ENCODE measurements around the gene CCDC34. TPM values are rescaled to one million over a fixed set of nuclear protein-coding genes. Genes with fewer than 3 reads are reported as not detected.

The CCDC34 gene
- total RNA-seq, 3 donors from 2014 or later (not counting 1 experiment from before 2014, with no cell fraction given), result 0.99 to 3.0 (median 1.2) TPM

DNA sequence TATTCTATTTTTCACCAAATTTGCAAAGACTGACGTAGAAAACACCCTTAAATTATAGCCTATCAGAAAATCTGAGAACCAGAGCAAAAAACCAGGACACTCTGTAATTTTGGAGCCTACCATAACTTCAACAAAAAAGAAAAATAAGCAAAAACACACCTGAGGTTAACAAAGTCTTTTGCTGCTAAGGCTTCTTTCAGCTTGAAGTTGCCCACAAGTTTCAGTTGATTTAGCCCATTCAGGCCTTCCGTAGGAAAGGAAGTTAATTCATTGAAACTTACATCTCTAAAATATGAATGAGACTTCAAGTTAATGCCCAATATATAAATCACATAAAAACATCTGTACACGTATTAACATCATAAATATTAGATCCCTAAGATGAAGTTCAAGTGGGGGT, 10.4 kb upstream of the CCDC34 start:
- intact Hi-C loops (cut with micrococcal nuclease), result no loop called here
- Mint-ChIP-seq H3K36me3 (no peaks in the 10 kb centered on the region), H3K27me3 (ENCODE audit: low read depth in 2 of 2) (peaks cover 2 to 12% of the 10 kb centered on the region in 2 donors), H3K27ac (no peak overlapping the region), H3K4me3 (no peak overlapping the region), H3K9me3 (no peaks in the 10 kb centered on the region), H3K4me1 (no peaks in the 10 kb centered on the region)
- Histone ChIP-seq H3K27me3 (ENCODE audit: control insufficient read depth, insufficient read depth, low read length) (no peaks in the 10 kb centered on the region), H3K4me1 (ENCODE audit: control insufficient read depth, insufficient read depth, low read length) (no peaks in the 10 kb centered on the region), H3K4me3 (ENCODE audit: low read length) (no peak overlapping the region), H3K9me3 (ENCODE audit: control insufficient read depth, insufficient read depth, low read length) (no peaks in the 10 kb centered on the region), H3K27ac (ENCODE audit: low read length) (no peak overlapping the region), H3K36me3 (ENCODE audit: control insufficient read depth, insufficient read depth, low read length) (no peaks in the 10 kb centered on the region)
- TF ChIP-seq, protein P1, sequence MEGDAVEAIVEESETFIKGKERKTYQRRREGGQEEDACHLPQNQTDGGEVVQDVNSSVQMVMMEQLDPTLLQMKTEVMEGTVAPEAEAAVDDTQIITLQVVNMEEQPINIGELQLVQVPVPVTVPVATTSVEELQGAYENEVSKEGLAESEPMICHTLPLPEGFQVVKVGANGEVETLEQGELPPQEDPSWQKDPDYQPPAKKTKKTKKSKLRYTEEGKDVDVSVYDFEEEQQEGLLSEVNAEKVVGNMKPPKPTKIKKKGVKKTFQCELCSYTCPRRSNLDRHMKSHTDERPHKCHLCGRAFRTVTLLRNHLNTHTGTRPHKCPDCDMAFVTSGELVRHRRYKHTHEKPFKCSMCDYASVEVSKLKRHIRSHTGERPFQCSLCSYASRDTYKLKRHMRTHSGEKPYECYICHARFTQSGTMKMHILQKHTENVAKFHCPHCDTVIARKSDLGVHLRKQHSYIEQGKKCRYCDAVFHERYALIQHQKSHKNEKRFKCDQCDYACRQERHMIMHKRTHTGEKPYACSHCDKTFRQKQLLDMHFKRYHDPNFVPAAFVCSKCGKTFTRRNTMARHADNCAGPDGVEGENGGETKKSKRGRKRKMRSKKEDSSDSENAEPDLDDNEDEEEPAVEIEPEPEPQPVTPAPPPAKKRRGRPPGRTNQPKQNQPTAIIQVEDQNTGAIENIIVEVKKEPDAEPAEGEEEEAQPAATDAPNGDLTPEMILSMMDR (IDR thresholded peaks at IDR 0.05), result no peak
- 83% methylated on average over 2 of the region's 3 CpGs for WGBS (ENCODE audit: insufficient coverage)
- no peak for DNase-seq
- ATAC-seq, result no peak

DNA sequence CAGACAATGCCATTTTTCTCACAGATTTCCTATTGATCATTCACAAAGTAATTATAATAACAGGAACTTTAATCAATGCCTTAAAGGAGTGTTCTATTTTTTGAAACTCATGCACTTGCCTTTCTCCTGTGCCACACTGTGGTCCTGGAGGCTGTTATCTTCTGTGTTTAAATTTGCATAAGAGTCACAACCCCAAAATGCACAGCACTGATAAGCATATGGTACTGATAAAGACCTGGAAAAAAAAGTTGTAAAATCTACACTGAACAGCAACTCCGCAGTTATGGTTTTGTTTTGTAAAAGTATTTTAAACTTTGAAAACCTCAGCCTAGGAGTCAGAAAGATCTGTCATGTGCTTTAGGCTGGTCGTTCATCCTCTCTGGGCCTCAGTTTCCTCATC, 9.1 kb upstream of the CCDC34 start:
- no peaks in the 10 kb centered on the region for H3K9me3 Mint-ChIP-seq
- no peak overlapping the region for H3K27ac Mint-ChIP-seq
- ATAC-seq (no peak), DNase-seq (no peak)
- no peaks in the 10 kb centered on the region for H3K27me3 ChIP-seq (ENCODE audit: control insufficient read depth, insufficient read depth, low read length)
- H3K36me3 ChIP-seq (ENCODE audit: control insufficient read depth, insufficient read depth, low read length), result no peaks in the 10 kb centered on the region
- TF ChIP-seq, protein P1 (IDR thresholded peaks at IDR 0.05), result no peak
- H3K4me1 Mint-ChIP-seq, result no peaks in the 10 kb centered on the region
- H3K9me3 ChIP-seq (ENCODE audit: control insufficient read depth, insufficient read depth, low read length), result no peaks in the 10 kb centered on the region
- peaks cover 2 to 22% of the 10 kb centered on the region in 2 donors for H3K27me3 Mint-ChIP-seq (ENCODE audit: low read depth in 2 of 2)
- no peaks in the 10 kb centered on the region for H3K4me1 ChIP-seq (ENCODE audit: control insufficient read depth, insufficient read depth, low read length)
- no peak overlapping the region for H3K27ac ChIP-seq (ENCODE audit: low read length)
- 95% methylated on average over 2 of the region's 2 CpGs for WGBS (ENCODE audit: insufficient coverage)
- H3K4me3 ChIP-seq (ENCODE audit: low read length), result no peak overlapping the region
- H3K36me3 Mint-ChIP-seq, result no peaks in the 10 kb centered on the region
- intact Hi-C loops (cut with micrococcal nuclease), result no loop called here
- H3K4me3 Mint-ChIP-seq, result no peak overlapping the region

DNA sequence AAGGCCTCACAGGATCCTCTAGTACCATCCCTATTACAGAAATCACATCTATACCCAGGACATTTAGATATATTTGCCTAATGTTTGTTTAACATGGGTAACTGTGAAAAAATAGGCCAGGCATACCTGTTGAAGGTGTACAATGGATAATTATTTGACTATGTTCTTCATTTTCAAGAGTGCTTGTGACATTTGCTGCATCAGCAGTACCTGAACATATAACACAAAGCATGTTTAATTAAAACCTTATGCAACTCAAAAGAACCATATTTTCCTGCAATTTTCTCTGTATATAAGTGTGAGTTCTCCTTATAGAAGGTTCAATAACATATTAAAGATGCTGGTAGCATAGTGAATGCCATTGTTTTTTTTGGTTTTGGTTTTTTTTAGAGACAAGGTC, 8.5 kb upstream of the CCDC34 start:
- no peaks in the 10 kb centered on the region for H3K36me3 ChIP-seq (ENCODE audit: control insufficient read depth, insufficient read depth, low read length)
- H3K27me3 ChIP-seq (ENCODE audit: control insufficient read depth, insufficient read depth, low read length), result no peaks in the 10 kb centered on the region
- TF ChIP-seq, protein P1 (IDR thresholded peaks at IDR 0.05), result no peak
- intact Hi-C loops (cut with micrococcal nuclease), result no loop called here
- H3K27ac Mint-ChIP-seq, result no peak overlapping the region
- no peaks in the 10 kb centered on the region for H3K9me3 Mint-ChIP-seq
- no peaks in the 10 kb centered on the region for H3K4me1 ChIP-seq (ENCODE audit: control insufficient read depth, insufficient read depth, low read length)
- no peak overlapping the region for H3K4me3 Mint-ChIP-seq
- no peak for DNase-seq
- H3K27me3 Mint-ChIP-seq (ENCODE audit: low read depth in 2 of 2), result peaks cover 2 to 17% of the 10 kb centered on the region in 2 donors
- no peak overlapping the region for H3K27ac ChIP-seq (ENCODE audit: low read length)
- no peak overlapping the region for H3K4me3 ChIP-seq (ENCODE audit: low read length)
- ATAC-seq, result no peak
- no peaks in the 10 kb centered on the region for H3K9me3 ChIP-seq (ENCODE audit: control insufficient read depth, insufficient read depth, low read length)
- H3K4me1 Mint-ChIP-seq, result no peaks in the 10 kb centered on the region
- no peaks in the 10 kb centered on the region for H3K36me3 Mint-ChIP-seq

DNA sequence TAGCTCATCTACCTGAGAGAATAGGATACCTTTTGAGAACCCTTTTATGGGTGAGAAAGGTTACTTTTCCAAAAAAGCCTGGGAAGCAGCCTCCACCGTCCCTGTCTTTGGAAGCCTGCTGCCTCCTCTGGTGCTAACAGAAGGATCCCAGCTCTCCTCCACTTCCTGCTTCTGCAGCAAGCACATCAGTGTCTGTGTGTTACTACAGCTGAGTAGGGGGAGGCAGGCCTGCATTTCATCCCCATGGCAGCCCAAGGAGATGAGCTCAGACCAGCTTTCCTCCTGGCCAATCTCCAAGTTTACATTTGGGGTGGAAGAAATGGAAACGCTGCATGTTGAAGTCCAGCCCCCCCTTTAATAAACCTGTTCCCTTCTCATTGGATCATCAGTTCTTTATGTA, 7.4 kb upstream of the CCDC34 start:
- H3K27ac ChIP-seq (ENCODE audit: low read length), result no peak overlapping the region
- intact Hi-C loops (cut with micrococcal nuclease), result no loop called here
- H3K4me1 Mint-ChIP-seq, result no peaks in the 10 kb centered on the region
- no peaks in the 10 kb centered on the region for H3K4me1 ChIP-seq (ENCODE audit: control insufficient read depth, insufficient read depth, low read length)
- no peak overlapping the region for H3K4me3 Mint-ChIP-seq
- no peak overlapping the region for H3K27ac Mint-ChIP-seq
- no peak overlapping the region for H3K4me3 ChIP-seq (ENCODE audit: low read length)
- peaks cover 0 to 10% of the 10 kb centered on the region in 2 donors for H3K27me3 Mint-ChIP-seq (ENCODE audit: low read depth in 2 of 2)
- no peaks in the 10 kb centered on the region for H3K27me3 ChIP-seq (ENCODE audit: control insufficient read depth, insufficient read depth, low read length)
- H3K36me3 ChIP-seq (ENCODE audit: control insufficient read depth, insufficient read depth, low read length), result no peaks in the 10 kb centered on the region
- TF ChIP-seq, protein P1 (IDR thresholded peaks at IDR 0.05), result no peak
- WGBS (ENCODE audit: insufficient coverage), result 94% methylated on average over 2 of the region's 2 CpGs
- no peaks in the 10 kb centered on the region for H3K9me3 ChIP-seq (ENCODE audit: control insufficient read depth, insufficient read depth, low read length)
- H3K9me3 Mint-ChIP-seq, result no peaks in the 10 kb centered on the region
- ATAC-seq (no peak), DNase-seq (no peak)
- no peaks in the 10 kb centered on the region for H3K36me3 Mint-ChIP-seq
